Measurements from ENCODE around the gene GPX2. TPM values are rescaled to one million over a fixed set of nuclear protein-coding genes. Genes with fewer than 3 reads are reported as not detected.

GPX2 gene
- total RNA-seq, 1 donor from 2014 or later = not detected

DNA sequence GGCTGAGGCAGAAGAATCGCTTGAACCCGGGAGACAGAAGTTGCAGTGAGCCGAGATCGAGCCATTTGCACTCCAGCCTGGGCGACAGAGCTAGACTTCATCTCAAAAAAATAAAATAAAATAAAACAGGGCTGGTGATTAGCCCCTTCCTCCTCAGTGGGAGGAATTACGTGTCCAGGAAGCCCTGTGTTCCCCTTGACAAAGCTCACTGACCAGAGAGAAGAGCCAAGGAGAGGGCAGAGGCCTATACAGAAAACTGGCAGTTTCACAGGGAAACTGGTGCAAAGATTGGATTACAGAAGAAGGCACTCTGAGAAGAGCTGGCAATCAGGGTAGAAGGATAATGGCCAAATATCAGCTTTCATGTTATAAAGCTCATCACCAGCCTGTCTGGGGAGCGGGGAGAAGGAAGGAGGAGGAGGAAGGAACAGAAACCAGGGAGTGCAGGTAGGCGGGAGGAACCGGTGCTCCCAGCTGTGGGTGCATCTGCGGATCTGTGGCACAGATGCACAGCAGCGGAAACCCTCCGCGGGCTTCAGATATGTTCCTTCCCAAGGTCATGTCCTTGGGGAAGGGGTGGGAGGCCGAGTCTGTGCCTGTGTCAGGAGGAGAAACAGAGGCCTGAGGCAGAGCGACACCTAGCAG, 22.9 kb upstream of the GPX2 start:
- intact Hi-C loops (cut with micrococcal nuclease) = no loop called here
- ATAC-seq (no peak), DNase-seq (no peak)

GRCh38 chr14:64963611-64964010, 21.1 kb upstream of the GPX2 start:
- ATAC-seq (no peak), DNase-seq (no peak)
- intact Hi-C loops (cut with micrococcal nuclease) = no loop called here

DNA sequence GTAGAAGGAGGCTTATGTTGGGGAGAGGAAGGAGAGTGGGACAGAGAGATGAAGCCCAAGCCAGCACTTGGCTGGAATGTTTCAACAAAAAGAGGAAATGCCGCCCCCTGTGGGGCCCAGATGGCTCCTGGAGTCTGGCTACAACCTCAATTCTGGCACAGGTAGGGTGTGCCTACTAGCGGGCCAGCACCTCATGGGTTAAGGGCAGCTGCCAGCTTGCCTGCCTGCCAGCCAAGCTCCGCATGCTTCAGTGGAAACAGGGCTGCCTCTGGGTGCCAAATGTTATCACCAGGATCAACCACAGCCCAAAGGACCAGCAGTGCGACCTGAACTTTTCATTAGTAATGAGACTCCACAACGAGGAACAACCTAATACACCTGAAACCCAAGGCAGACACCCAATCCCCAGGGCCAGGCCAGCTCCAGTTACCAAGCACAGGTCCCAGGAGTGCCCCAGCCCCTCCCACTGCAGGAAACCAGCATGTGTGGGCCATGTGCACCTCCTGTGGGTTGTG, 18.3 kb upstream of the GPX2 start:
- intact Hi-C loops (cut with micrococcal nuclease) = no loop called here
- ATAC-seq (peak; percentile 65), DNase-seq (no peak)

DNA sequence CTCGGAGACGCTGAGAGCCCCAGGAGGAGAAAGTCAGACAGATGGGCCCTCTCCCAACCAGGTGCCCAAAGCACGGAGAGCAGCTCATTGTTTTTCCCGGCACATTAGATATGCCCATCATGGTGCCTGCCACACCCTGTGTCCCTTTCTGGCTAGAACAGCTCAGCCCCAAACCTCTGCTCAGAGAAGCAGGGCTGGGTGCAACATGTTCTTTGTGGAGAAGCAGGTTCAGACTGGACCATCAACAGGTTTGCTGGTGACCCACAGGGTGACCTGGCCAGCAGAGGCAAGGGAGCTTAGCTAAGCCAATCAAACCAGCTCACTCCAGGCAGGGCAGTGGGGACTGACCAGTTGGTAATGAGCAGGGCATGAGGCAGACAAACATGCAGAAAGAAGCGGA, 16.2 kb upstream of the GPX2 start:
- intact Hi-C loops (cut with micrococcal nuclease) = no loop called here
- ATAC-seq = no peak
- no peak for DNase-seq

DNA sequence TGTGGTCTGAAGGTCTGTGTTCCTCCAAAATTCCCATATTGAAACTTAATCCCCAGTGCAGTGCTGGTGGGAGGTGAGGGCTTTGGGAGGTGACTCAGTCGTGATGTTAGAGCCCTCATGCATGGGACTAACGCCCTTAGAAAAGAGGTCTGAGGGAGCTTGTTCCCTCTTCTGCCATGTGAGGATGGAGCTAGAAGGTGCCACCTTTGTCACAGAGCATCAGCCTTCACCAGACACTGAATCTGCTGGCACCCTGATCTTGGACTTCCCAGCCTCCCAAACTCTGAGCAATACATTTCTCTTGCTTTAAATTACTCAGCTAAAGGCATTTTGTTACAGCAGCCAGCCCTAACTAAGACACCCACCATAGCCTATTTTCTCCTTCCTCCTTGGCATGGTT, 15.7 kb upstream of the GPX2 start:
- ATAC-seq (no peak), DNase-seq (no peak)
- intact Hi-C loops (cut with micrococcal nuclease) = no loop called here

DNA sequence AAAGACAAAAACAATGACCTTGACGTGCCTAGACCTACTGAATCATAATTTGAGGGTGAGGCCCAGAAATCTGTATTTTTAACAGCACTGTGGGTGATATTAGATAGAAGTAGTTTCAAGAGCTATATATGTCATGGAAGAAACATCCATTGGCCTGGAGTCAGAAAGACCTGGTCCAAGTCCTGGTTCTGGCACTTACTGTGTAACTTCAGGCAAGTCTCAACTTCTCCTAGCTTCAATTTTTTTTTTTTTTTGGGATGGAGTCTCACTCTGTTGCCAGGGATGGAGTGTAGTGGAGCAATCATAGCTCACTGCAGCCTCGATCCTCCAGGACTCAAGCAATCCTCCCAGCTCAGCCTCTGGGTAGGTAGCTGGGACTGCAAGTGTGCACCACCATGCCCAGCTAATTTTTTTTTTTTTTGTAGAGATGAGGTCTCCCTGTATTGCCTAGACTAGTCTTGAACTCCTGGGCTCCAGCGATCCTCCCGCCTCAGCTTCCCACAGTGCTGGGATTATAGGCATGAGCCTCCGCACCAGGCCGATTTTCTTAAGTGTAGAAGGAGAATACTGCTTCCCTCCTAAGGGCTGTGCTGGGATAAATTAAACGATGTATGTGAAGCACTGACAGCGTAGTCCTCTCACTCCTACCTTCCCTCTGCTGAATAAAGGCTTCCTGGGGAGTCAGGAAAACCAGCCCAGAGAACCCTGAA, 14.3 kb upstream of the GPX2 start:
- no peak for ATAC-seq
- intact Hi-C loops (cut with micrococcal nuclease) = no loop called here
- DNase-seq = no peak

DNA sequence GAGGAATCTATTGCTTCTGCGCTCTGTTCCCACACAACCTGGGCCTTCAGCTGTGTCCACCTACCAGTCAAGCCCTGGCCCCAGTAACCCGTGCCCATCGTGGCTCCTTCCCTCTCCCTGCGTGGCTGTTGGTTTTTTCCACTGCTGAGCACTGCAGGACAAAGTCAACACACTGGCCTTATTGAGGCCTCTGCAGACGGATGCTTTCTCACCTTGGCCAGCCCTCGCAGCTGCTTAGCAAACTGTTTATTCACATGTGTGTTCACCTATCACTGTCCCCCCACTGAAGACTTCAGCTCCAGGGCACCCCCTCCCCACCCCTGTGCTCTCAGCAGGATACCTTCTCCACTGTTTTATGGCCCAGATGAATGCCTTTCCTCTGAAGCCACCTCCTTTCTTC, 12.8 kb upstream of the GPX2 start:
- intact Hi-C loops (cut with micrococcal nuclease) = no loop called here
- DNase-seq (no peak), ATAC-seq (no peak)

DNA sequence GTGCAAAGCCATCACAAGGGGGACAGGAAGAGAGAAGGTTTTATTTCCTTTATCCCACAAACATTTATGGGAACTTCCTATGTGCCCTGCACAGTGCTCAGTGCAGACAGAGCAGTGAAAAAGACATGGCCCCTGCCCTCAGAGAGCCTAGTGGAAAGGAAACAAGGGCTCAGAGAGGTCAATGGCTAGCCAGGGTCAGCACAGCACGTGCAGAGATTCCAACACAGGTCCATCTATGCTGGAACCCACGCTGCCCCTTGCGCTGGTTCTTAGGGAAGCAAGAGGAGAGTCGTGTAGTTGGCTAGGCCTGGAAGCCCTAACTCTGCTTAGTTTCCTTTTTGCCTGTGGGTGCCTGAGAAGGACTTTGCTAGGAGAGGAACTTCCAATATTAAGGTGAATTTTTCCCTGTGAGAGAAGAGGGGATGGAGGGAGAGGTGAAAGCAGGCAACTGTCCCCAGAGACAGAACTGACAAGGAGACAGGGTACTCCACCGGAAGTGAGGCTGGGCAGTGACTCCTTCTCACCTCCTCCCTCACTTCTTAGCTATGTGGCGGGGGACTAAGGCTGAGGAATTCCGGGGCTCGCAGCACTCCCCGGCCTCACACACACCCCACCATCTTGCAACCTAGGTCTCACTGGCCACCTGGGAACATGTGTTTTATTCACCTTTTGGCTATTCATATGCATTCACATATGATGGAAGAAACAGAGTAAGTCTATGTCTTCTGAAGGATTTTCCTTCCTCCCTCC, 12.1 kb upstream of the GPX2 start:
- ATAC-seq = no peak
- intact Hi-C loops (cut with micrococcal nuclease) = no loop called here
- DNase-seq = no peak

- no peak for DNase-seq
Observed at GRCh38 chr14:64953661-64954060, 11.1 kb upstream of the GPX2 start.

DNA sequence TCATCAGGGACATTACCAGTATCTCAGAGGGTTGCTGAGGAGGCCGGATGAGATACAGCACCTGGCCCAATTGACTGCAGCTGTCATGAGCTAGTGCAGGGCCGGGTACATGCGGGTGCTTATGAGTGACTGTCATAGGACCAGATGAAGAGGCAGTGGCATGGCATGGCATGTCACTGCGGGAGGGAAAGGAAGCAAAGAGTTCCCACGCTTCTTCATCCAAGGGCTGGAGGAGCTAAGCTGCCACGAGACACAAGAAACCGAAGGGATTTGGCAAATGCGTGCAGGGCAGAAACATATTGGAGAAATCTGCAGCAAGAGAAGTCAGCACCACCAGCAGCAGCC, 10.7 kb upstream of the GPX2 start:
- no peak for DNase-seq
- no peak for ATAC-seq
- intact Hi-C loops (cut with micrococcal nuclease) = no loop called here

More at GRCh38 chr14:64953661-64954060, 11.1 kb upstream of the GPX2 start:
- intact Hi-C loops (cut with micrococcal nuclease) = no loop called here
- no peak for ATAC-seq

GRCh38 chr14:64952598-64953309, 10.2 kb upstream of the GPX2 start:
- no peak for DNase-seq
- no peak for ATAC-seq
- intact Hi-C loops (cut with micrococcal nuclease) = no loop called here

- DNase-seq (peak; percentile 42), ATAC-seq (peak; percentile 55)
- intact Hi-C loops (cut with micrococcal nuclease) = no loop called here
Observed at GRCh38 chr14:64951724-64952123, 9.2 kb upstream of the GPX2 start.

DNA sequence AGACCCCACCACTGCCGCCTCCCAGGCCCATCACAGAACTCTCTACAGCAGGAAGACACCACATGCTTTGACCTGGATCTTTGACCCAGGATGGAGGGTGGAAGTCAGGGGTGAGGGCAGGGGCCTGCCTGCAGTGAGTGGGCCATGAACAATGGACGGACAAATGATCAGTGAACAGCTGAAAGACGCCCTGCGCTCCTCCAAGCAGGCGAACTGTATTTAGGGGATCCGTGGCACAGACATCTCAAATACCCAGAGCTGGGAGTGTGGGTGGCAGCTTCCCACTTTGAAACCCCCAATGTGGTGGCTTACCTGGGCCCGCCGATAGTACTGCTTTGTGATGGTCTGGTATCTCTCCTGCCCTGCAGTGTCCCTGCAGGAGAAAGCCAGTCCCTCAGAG, 8.7 kb upstream of the GPX2 start:
- DNase-seq (no peak), ATAC-seq (no peak)
- intact Hi-C loops (cut with micrococcal nuclease) = no loop called here

DNA sequence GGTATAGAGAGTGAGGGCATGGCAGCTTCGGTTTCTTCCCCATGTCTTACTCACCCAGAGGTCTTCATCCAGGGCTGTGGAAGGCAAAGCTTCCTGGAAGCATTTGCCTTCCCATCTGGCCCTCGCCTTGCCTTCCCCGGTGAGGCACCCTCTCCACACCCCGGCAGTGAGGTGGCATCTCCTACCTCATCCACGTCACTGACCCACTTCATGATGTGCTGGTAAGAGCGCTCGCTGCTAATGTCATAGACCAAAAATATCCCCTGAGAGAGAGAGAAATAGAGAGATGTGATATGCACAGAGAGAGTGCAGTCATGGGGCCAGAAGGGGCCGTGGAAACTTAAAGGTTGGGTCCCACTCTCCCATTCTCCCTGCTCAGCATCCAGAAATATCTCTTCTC, 8.3 kb upstream of the GPX2 start:
- intact Hi-C loops (cut with micrococcal nuclease) = no loop called here
- DNase-seq (peak; percentile 70), ATAC-seq (peak; percentile 87)

DNA sequence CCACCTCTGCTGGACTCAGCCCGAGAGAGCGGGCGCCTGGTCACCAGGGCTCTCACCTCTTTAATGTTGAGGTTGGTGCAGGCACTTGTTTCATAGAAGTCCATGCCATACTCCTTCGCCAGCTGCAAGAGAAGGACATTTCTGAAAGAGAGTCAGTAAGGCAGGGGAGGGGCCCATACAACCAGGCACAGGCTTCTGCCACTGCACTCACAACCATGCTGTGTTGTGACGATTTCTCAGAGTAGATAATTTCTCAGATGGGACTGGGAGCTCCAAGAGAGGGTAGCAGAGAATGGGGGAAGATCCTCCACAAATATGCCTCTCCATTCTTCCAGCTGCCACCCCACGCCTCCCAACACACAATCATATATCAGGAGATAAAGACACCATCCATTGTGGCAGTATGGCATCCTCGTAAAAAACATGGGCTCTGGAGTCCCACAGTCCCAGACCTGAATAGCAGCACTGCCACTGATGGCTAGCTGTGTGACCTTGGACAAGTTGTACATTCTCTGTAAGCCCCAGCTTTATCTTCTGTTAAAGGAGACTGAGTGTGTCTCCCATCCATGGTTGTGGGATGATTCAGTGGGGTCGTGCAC, 6.2 kb upstream of the GPX2 start:
- intact Hi-C loops (cut with micrococcal nuclease) = no loop called here
- DNase-seq (no peak), ATAC-seq (no peak)

GRCh38 chr14:64947710-64948611, 5.4 kb upstream of the GPX2 start:
- peak; percentile 74 for DNase-seq
- peak; percentile 29 for ATAC-seq
- intact Hi-C loops (cut with micrococcal nuclease) = no loop called here

DNA sequence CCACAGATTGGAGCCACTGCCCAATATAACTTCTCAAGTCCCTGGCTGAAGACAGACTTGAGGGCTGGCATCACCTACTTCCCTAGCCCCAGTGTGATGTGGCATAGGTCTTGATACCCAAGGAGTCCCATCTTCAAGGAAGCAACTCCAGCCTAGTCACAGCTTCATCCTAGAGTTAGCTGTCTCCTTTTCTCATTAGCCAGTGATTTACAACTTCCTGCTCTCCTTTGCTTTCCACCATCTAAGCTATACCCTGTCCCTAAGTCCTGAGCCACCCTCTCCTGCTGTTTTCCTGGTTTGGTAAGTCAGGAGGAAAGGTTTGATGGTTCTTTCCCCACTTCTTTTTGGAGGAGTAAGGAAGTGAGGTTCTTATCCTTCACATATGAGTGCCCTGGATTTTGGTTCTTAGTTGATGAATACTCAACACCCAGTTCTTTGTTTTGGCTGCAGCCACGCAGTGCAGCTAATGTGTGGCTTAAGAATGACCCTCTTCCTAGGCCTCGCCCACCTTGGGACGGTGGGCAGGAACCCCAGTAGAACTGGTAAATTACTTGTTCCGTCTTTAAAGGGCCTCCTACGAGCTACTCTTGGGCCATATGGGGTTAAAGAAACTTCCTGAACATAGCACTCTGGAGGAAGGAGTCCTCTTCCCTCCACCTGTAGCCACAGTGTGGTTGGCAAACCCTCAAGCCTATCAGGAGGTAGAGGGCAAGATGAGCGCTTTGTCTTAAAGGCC, 3.9 kb upstream of the GPX2 start:
- intact Hi-C loops (cut with micrococcal nuclease) = no loop called here
- ATAC-seq = no peak
- no peak for DNase-seq
